Naive thymus-derived CD4-positive, alpha-beta T cell (primary cell): ENCODE data around the gene MDC1. TPM values are rescaled to one million over a fixed set of nuclear protein-coding genes. Genes with fewer than 3 reads are reported as not detected.
"Not testable (repeated sequence)": the region's sequence is repeated elsewhere in the genome, so short reads cannot be mapped to it uniquely, and the experiment has no call there.

Source experiments
- ATAC-seq: fragments of 150-1000 bp; cut with Tn5 transposase; 2 replicates; pipeline ENCODE4 v1.10.0; 2021; ENCODE audit warnings: mild to moderate bottlenecking, moderate library complexity
- CTCF ChIA-PET: fragments of 350-600 bp; sonication (Branson Sonifier 250); formaldehyde crosslinking; loops from one replicate; lab custom pipeline; 2021; ENCODE audit warnings: antibody characterized with exemption; lab: Charles Lee
- POLR2A ChIA-PET: fragments of 350-600 bp; sonication (Branson Sonifier 250); formaldehyde crosslinking; loops from one replicate; lab custom pipeline; 2021; ENCODE audit warnings: antibody characterized with exemption, inconsistent platforms; lab: Charles Lee
- DNase-seq, 9 donors: peaks; one replicate each; pipeline versions ENCODE4 v3.0.0 to v3.0.0-alpha.2; 2020 to 2022; ENCODE audit warnings: mixed read lengths in 1 of 9
- H3K27ac ChIP-seq: one replicate; pipeline ENCODE4 v1.7.0; 2013; ENCODE audit warnings: mild to moderate bottlenecking, low read depth, low read length, moderate library complexity
- H3K27me3 ChIP-seq, 2 donors: one replicate each; pipeline ENCODE4 v1.7.0; 2013; ENCODE audit warnings: low read length in 2 of 2, mild to moderate bottlenecking in 2 of 2, moderate library complexity in 2 of 2; ENCODE audit not compliant: control insufficient read depth in 2 of 2, insufficient read depth in 2 of 2
- H3K36me3 ChIP-seq, 3 experiments: 1 replicate in 2 of 3; 2 replicates in 1 of 3; pipeline ENCODE4 v1.7.0; 2013; ENCODE audit warnings: low read length in 3 of 3, mild to moderate bottlenecking in 3 of 3, moderate library complexity in 1 of 3; ENCODE audit not compliant: insufficient read depth in 3 of 3, control insufficient read depth in 2 of 3
- H3K4me1 ChIP-seq, 2 donors: one replicate each; pipeline ENCODE4 v1.7.0; 2013; ENCODE audit warnings: low read length in 2 of 2, mild to moderate bottlenecking in 2 of 2, moderate library complexity in 1 of 2; ENCODE audit not compliant: control insufficient read depth in 2 of 2, insufficient read depth in 2 of 2
- H3K4me3 ChIP-seq: 2 replicates; pipeline ENCODE4 v1.7.0; 2013; ENCODE audit warnings: mild to moderate bottlenecking, low read length
- H3K9me3 ChIP-seq, 3 experiments: 1 replicate in 2 of 3; 2 replicates in 1 of 3; pipeline ENCODE4 v1.7.0; 2013; ENCODE audit warnings: low read length in 3 of 3; ENCODE audit not compliant: control insufficient read depth in 2 of 3
- H3K27ac Mint-ChIP-seq, 9 donors: one replicate each; pipeline ENCODE4 v1.8.0; 2020 to 2022; ENCODE audit warnings: mixed read lengths in 9 of 9, mild to moderate bottlenecking in 8 of 9, moderate library complexity in 5 of 9, inconsistent platforms in 2 of 9
- H3K27me3 Mint-ChIP-seq, 5 donors: one replicate each; pipeline ENCODE4 v1.8.0; 2021 to 2022; ENCODE audit warnings: mixed read lengths in 5 of 5, mild to moderate bottlenecking in 1 of 5
- H3K36me3 Mint-ChIP-seq, 5 donors: one replicate each; pipeline ENCODE4 v1.8.0; 2020 to 2022; ENCODE audit warnings: mixed read lengths in 5 of 5, mild to moderate bottlenecking in 3 of 5, inconsistent platforms in 1 of 5
- H3K4me1 Mint-ChIP-seq, 7 donors: one replicate each; pipeline ENCODE4 v1.8.0; 2020 to 2022; ENCODE audit warnings: mixed read lengths in 7 of 7, mild to moderate bottlenecking in 3 of 7, inconsistent platforms in 1 of 7
- H3K4me3 Mint-ChIP-seq, 10 donors: one replicate each; pipeline ENCODE4 v1.8.0; 2020 to 2022; ENCODE audit warnings: mild to moderate bottlenecking in 10 of 10, mixed read lengths in 10 of 10, moderate library complexity in 6 of 10, inconsistent platforms in 2 of 10
- H3K9me3 Mint-ChIP-seq, 11 donors: one replicate each; pipeline ENCODE4 v1.8.0; 2020 to 2022; ENCODE audit warnings: mixed read lengths in 11 of 11, mild to moderate bottlenecking in 4 of 11, inconsistent platforms in 1 of 11, moderate library complexity in 1 of 11
- intact Hi-C, 2 donors: fragments of 100-400 bp; cut with micrococcal nuclease; formaldehyde crosslinking; loops; one replicate each; pipeline ENCODE4 v1.15.1; 2023
- polyA plus RNA-seq, 2 donors: library from polyadenylated mRNA; unstranded; fragments of 300-500 nt; fragmentation: Illumina TruSeq; gene quantifications; one replicate each; pipeline ENCODE4 v1.2.3, GENCODE V29; 2021
- total RNA-seq, 6 experiments: library from RNA in 5 of 6; stranded (reverse) in 5 of 6; gene quantifications; 1 replicate in 5 of 6; 2 replicates in 1 of 6; pipeline ENCODE4 v1.2.3 and lab custom pipeline; 2021 to 2026

The MDC1 gene
- total and polyA plus RNA-seq, 7 experiments from 2014 or later: 4.5 to 78.9 (median 50.7) TPM

GRCh38 chr6:30664994-30665767 is 51.9 kb downstream of the MDC1 start:
- Histone ChIP-seq H3K27me3 (no peaks in the 10 kb centered on the region), H3K9me3 (no peaks in the 10 kb centered on the region), H3K4me3 (no peak overlapping the region), H3K27ac (no peak overlapping the region), H3K4me1 (no peaks in the 10 kb centered on the region), H3K36me3 (peaks cover 16 to 81% (median 28%) of the 10 kb centered on the region in 3 experiments)
- DNase-seq (no peak), ATAC-seq (no peak)
- POLR2A ChIA-PET: interaction anchor here (0.8 to 2.1 kb wide), 3 partner anchors 8 to 106 kb away, joined by 4 to 6 read pairs (median 4); partner anchors contain the start of gene DHX16
- CTCF ChIA-PET: interaction anchor here (0.5 to 1.9 kb wide), 5 partner anchors 10 to 185 kb away, joined by 3 to 4 read pairs (median 3); no protein-coding TSS in a partner anchor
- intact Hi-C loops: no loop called here
- H3K27ac Mint-ChIP-seq: no peak overlapping the region
- peaks cover 1 to 24% (median 14%) of the 10 kb centered on the region in 7 donors for H3K4me1 Mint-ChIP-seq
- peaks cover 16 to 51% (median 30%) of the 10 kb centered on the region in 5 donors for H3K36me3 Mint-ChIP-seq
- H3K27me3 Mint-ChIP-seq: no peaks in the 10 kb centered on the region
- no peaks in the 10 kb centered on the region for H3K9me3 Mint-ChIP-seq
- H3K4me3 Mint-ChIP-seq: no peak overlapping the region

- Mint-ChIP-seq H3K36me3 (peaks cover 26 to 63% (median 44%) of the 10 kb centered on the region in 5 donors), H3K27ac (peak overlapping the region in 4 of 9 donors; percentile 53 to 79 (median 72))
- DNase-seq, H3K4me3 Mint-ChIP-seq, H3K9me3 Mint-ChIP-seq, H3K27me3 ChIP-seq, POLR2A ChIA-PET, ATAC-seq, H3K27me3 Mint-ChIP-seq, H3K27ac ChIP-seq, H3K4me3 ChIP-seq, H3K4me1 Mint-ChIP-seq, H3K4me1 ChIP-seq, intact Hi-C loops, H3K9me3 ChIP-seq: not testable (repeated sequence)
- CTCF ChIA-PET: interaction anchor here (0.7 kb wide), 1 partner anchor 69 kb away, joined by 4 read pairs; no protein-coding TSS in a partner anchor
- H3K36me3 ChIP-seq: peaks cover 19 to 90% (median 61%) of the 10 kb centered on the region in 3 experiments
These were observed 59.2 kb downstream of the MDC1 start for GRCh38 chr6:30657922-30658321.

- ChIA-PET POLR2A (interaction anchor here (0.5 to 0.6 kb wide), 2 partner anchors 34 to 189 kb away, joined by 3 read pairs; no protein-coding TSS in a partner anchor), CTCF (no interaction called here)
- Mint-ChIP-seq H3K27ac (peak overlapping the region in 6 of 9 donors; percentile 51 to 79 (median 66)), H3K4me1 (peaks cover 0 to 4% (median 0%) of the 10 kb centered on the region in 7 donors), H3K36me3 (peaks cover 26 to 59% (median 41%) of the 10 kb centered on the region in 5 donors), H3K4me3 (no peak overlapping the region), H3K27me3 (no peaks in the 10 kb centered on the region), H3K9me3 (no peaks in the 10 kb centered on the region)
- ATAC-seq (no peak), DNase-seq (no peak)
- intact Hi-C loops: no loop called here
- H3K9me3 ChIP-seq: no peaks in the 10 kb centered on the region
- no peak overlapping the region for H3K4me3 ChIP-seq
- H3K27me3 ChIP-seq: no peaks in the 10 kb centered on the region
- peak overlapping the region; percentile 7 for H3K27ac ChIP-seq
- peaks cover 16 to 90% (median 59%) of the 10 kb centered on the region in 3 experiments for H3K36me3 ChIP-seq
- H3K4me1 ChIP-seq: no peaks in the 10 kb centered on the region
These were observed 59.6 kb downstream of the MDC1 start for GRCh38 chr6:30657454-30657853.

- H3K4me3 ChIP-seq: no peak overlapping the region
- no peaks in the 10 kb centered on the region for H3K27me3 ChIP-seq
- H3K36me3 ChIP-seq: peaks cover 16 to 90% (median 58%) of the 10 kb centered on the region in 3 experiments
- H3K9me3 ChIP-seq: no peaks in the 10 kb centered on the region
- H3K4me1 Mint-ChIP-seq: peaks cover 0 to 4% (median 0%) of the 10 kb centered on the region in 7 donors
- intact Hi-C loops: no loop called here
- H3K4me3 Mint-ChIP-seq: no peak overlapping the region
- H3K27ac Mint-ChIP-seq: peak overlapping the region in 2 of 9 donors; percentile 53 to 77
- ATAC-seq (peak; percentile 78), DNase-seq (no peak)
- ChIA-PET CTCF (no interaction called here), POLR2A (interaction anchor here (1.0 to 1.6 kb wide), 3 partner anchors 10 to 66 kb away, joined by 3 to 6 read pairs (median 4); no protein-coding TSS in a partner anchor)
- peaks cover 20 to 54% (median 38%) of the 10 kb centered on the region in 5 donors for H3K36me3 Mint-ChIP-seq
- H3K27ac ChIP-seq: peak overlapping the region; percentile 4
- no peaks in the 10 kb centered on the region for H3K27me3 Mint-ChIP-seq
- no peaks in the 10 kb centered on the region for H3K9me3 Mint-ChIP-seq
- H3K4me1 ChIP-seq: no peaks in the 10 kb centered on the region
These were observed 60.6 kb downstream of the MDC1 start for GRCh38 chr6:30656513-30656912.

GRCh38 chr6:30655743-30656094 is 61.4 kb downstream of the MDC1 start:
- no peak overlapping the region for H3K4me3 ChIP-seq
- H3K4me1 ChIP-seq: no peaks in the 10 kb centered on the region
- ATAC-seq: no peak
- H3K27me3 ChIP-seq: no peaks in the 10 kb centered on the region
- DNase-seq: no peak
- ChIA-PET POLR2A (interaction anchor here (0.6 to 1.6 kb wide), 4 partner anchors 10 to 67 kb away, joined by 3 to 6 read pairs (median 4); no protein-coding TSS in a partner anchor), CTCF (no interaction called here)
- H3K27ac Mint-ChIP-seq: peak overlapping the region in 6 of 9 donors; percentile 28 to 86 (median 70)
- H3K27ac ChIP-seq: no peak overlapping the region
- no peaks in the 10 kb centered on the region for H3K9me3 ChIP-seq
- intact Hi-C loops: no loop called here
- H3K4me3 Mint-ChIP-seq: no peak overlapping the region
- peaks cover 18 to 56% (median 41%) of the 10 kb centered on the region in 5 donors for H3K36me3 Mint-ChIP-seq
- H3K9me3 Mint-ChIP-seq: no peaks in the 10 kb centered on the region
- peaks cover 16 to 93% (median 60%) of the 10 kb centered on the region in 3 experiments for H3K36me3 ChIP-seq
- no peaks in the 10 kb centered on the region for H3K27me3 Mint-ChIP-seq
- H3K4me1 Mint-ChIP-seq: peaks cover 0 to 5% (median 0%) of the 10 kb centered on the region in 7 donors

GRCh38 chr6:30654798-30655742 is 62.0 kb downstream of the MDC1 start:
- H3K27me3 ChIP-seq: no peaks in the 10 kb centered on the region

More at GRCh38 chr6:30654798-30655742, 62.0 kb downstream of the MDC1 start:
- no peak overlapping the region for H3K4me3 Mint-ChIP-seq
- intact Hi-C loops: no loop called here
- ChIA-PET CTCF (no interaction called here), POLR2A (interaction anchor here (0.6 to 1.6 kb wide), 4 partner anchors 9 to 117 kb away, joined by 3 to 6 read pairs (median 4); no protein-coding TSS in a partner anchor)
- ATAC-seq: no peak
- H3K4me1 Mint-ChIP-seq: peaks cover 0 to 5% (median 0%) of the 10 kb centered on the region in 7 donors
- no peaks in the 10 kb centered on the region for H3K9me3 ChIP-seq
- H3K36me3 Mint-ChIP-seq: peaks cover 18 to 53% (median 39%) of the 10 kb centered on the region in 5 donors
- no peaks in the 10 kb centered on the region for H3K27me3 Mint-ChIP-seq
- H3K36me3 ChIP-seq: peaks cover 16 to 89% (median 58%) of the 10 kb centered on the region in 3 experiments
- H3K27ac Mint-ChIP-seq: peak overlapping the region in 6 of 9 donors; percentile 28 to 86 (median 70)
- DNase-seq: no peak
- H3K9me3 Mint-ChIP-seq: no peaks in the 10 kb centered on the region
- no peak overlapping the region for H3K27ac ChIP-seq
- H3K4me3 ChIP-seq: no peak overlapping the region
- H3K4me1 ChIP-seq: no peaks in the 10 kb centered on the region
